GM21367 (cell line): ENCODE measurements around the gene LUZP2.

Experiments
- ATAC-seq: cut with Tn5 transposase; IDR thresholded peaks from one replicate; pipeline ENCODE4 v1.9.1; 2021; ENCODE audit not compliant: unreplicated experiment

The LUZP2 gene

DNA sequence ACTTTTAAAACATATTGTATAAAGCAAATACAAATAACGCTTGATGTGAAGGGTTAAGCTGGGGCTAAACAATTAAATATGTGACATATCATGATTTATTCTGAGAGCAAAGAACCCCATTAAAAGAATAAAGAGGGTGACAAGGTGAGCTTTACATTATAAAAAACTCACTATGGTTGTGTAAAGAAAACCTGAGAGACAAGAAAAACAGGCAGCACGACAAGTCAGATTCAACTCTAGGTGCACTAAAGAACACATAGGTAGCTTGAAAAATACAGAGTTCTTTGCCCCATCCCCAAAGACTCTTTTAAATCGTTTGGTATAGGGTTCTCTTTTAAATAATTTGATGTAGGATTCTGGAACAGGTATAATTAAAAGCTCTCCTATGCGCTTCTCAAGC lies 63.5 kb downstream of the LUZP2 start:
- no peak for ATAC-seq

DNA sequence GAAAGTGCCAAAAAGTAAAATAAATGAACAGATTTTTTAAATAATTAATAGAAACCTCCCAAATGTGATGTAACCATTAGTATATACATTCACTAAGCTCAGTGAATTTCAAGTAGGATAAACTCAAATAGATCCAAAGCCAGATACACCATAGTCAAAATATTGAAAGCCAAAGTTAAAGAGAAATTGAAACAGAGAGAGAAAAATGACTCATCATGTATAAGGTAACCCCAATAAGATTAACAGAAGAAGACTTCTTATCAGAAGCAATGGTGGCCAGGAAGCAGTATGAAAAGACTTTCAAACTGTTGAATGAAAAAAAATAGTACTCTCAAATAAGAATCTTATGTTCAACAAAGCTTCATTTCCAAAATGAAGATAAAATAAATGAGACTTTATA lies 70.5 kb downstream of the LUZP2 start:
- no peak for ATAC-seq

DNA sequence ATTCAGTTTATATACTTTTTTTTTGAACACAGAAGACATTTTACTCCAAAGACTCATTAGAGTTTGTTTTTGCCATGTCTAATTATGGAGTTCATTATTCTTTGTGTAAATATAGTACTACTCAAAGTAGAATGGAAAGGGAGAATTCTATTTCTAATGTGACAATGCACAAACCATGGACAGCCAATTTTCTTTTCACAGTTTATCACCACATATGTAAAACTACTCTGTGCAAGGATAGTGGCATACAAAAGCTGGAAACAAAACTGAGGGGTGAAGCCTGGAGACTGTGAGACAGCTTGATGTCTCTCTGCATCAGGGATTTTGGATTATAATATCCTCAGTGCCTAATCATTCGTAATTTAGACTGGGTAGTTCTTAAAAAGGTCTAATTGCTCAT lies 75.5 kb downstream of the LUZP2 start:
- ATAC-seq: no peak

DNA sequence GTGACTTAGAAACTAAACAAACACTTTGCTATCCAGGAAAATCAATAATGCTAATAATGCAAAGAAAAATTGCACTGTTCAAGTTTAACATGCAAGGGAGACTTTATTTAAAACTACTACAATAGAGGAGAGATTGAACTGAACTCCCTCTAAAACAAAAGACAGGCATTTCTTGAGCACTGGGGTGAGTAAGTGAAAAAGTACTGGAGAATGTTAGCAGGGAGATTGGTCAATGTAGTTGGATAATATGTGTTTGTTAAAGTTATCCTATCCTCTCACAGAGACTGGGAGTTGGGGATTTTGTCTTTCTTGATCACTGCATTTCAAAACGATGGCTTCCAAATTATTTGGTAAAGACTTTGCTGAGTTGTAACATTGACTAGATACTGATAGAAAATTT lies 77.6 kb downstream of the LUZP2 start:
- no peak for ATAC-seq

DNA sequence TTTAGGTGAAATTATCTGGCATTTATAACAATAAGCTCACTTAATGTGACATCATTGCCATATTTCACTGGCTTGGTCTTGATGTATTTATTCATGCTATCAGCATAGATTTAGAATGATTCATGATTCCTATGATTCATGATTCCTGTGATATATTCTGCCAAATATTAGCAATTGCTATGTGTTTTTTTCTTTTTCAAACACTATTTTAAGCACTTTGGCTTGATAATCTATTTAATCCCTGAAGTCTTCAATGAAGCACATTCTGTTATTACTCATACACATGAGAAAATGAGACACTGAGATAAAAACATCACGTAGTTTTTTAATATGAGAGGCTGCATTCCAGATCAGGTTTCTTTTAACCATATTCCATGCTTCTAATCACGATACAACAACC lies 78.5 kb downstream of the LUZP2 start:
- ATAC-seq: no peak

DNA sequence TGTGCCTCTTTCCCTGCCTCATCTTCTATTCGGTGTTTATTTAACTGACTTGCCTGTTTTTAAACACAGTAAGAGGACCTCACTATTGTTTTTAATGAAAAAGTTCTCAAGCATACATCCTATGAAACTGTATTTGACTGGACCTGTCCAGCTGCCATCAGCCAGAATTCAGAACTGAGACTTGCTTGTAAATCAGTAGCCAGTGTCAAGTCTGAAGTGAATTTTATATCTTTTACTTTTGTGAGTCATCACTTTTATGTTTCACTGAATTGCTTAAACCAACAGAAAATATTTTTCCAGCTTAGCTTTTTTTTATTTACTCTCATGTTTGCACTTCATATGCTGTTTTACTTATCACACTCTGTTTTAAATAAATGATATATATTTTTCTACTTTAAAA lies 88.3 kb downstream of the LUZP2 start:
- ATAC-seq: no peak

DNA sequence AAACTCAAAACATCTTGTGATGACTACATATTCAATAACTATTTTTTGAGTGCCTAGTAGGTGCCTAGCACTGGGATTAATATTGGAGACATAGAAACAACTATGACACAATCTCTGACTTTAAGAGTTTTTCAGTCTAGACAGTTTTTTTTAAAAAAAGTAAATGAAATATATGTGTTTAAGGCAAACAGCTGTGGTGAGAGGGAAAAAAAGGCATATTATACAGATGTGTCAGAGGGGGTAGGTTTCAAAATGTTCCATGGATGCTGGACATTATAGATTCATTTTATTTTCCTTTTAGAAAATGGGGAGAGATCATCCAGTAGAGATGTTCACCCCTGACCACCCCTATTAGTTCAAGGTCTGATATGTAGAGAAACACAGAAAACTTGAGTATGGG lies 90.8 kb downstream of the LUZP2 start:
- no peak for ATAC-seq

DNA sequence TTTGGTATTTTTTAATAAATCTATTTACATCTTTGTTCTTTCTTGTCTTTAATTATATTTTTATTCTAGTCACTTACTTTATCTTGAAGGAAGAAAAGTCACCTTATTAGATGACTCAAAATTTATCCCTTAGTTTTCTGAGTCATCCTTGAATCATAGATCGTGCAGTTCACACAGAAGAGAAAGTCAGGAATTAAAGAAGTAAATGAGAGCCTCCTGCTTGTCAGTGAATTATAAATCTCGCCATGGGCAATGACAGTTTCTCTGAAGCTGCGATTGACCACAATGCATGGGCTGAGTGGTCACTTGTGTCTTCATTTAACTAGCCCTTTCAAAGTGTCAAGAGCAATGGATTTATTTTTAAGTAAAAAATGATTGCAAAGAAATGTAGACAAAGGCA lies 91.2 kb downstream of the LUZP2 start:
- no peak for ATAC-seq

DNA sequence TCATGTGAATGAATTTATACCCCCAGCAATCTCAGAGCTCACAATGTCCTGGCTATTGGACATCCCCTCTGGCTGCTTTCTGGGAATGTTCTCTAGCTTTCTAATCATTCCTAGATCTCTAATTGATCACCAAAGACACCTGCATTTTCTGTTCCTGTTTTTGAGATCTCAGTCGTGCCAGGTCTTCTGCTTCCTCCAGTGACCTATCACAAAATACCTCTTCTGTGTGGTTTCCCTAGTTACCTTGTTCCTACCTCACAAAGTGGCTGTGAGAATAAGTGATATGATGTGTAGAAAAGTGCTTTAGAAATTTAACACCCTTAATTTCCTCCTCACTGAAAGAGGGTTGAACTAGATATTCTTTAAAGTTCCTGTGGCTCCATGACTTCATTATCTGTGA lies 92.2 kb downstream of the LUZP2 start:
- no peak for ATAC-seq

DNA sequence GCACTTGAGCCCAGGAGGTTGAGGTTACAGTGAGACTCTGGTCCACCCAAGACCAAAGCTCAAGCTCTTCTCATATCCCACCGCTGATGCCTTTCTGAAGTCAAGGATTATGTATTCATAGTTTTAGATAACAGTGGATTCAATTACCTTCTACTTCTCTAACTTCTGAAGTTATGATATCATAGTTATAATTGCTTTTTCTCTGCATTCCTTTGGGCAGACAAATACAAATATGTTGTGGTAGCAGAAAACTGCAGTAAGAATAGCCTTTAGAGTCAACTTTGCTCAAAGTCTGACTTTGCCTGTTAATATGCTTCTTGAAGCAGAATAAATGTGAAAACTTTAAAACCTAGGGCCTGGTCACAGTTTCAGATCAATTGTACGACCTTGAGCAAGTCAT lies 94.4 kb downstream of the LUZP2 start:
- no peak for ATAC-seq

DNA sequence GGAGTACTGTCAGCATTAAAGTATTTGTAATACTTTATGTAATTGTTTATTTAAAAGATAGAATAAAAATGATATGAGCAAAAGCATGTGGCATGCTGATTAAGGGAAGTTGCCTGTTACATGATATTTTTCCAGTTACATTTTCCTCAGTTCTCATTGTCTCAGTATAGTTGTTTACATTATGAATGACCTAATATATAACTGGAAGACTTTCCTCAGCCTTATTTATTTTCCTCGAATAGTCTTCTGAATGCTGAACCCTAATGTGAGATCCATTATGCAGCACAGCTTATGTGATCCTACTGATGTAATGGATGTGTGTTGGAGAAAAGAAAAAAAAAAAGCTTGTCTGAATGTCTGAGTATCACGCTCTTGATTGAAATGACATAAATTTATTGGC lies 95.5 kb downstream of the LUZP2 start:
- ATAC-seq: no peak

DNA sequence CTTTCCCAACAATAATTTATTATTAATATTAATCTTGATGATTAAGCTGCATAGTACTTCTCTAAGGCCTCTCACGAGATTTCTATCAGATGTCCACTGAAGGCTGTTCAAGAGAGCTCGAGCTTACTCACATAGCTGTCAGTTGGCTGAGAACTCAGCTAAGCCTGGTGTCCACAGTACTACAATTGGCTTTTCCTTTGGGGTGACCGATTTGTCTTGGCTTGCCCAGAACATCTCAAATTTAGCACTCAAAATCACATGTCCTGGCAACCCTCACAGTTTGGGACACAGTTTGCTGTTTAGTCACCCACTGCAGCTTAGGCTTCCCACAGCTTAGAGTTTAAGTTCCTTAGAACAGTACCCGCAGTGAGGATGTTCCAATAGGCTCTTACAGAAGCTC lies 96.5 kb downstream of the LUZP2 start:
- ATAC-seq: no peak

DNA sequence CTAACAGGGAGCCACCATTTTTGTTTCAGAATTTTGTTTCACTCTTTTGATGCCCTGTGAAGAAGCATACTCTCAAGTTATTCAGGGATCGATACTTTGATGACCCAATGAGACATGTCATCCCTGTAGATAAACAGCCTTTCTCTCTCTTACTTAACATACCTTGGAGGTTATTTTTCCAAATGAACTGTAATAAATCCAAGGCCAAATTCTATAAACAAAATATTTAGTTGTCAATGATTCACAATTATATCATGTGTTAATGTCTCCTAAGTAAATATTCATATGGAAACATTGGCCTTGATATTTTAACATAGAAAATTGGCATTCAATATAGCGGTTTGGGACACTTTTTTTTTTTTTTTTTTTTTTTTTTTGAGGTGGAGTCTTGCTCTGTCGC lies 97.5 kb downstream of the LUZP2 start:
- ATAC-seq: no peak

DNA sequence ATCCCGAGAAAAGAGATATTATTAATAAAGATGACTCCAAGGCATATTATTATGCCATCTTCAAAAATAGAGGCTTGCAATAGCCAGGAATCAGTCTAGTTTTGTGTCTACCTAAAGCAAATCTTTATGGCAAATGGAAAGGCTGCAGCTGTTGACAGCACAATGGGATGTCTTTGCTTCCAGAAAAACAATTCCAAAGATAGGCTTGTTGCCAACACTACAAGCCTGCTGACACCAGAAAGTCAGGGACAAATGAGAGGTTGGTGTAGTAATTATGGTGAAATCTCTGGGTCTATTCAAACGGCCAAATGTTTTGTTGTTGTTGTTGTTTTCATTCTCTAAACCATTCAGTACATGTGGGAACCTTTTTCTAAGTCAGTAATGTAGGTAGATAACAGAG lies 101.8 kb downstream of the LUZP2 start:
- ATAC-seq: no peak

DNA sequence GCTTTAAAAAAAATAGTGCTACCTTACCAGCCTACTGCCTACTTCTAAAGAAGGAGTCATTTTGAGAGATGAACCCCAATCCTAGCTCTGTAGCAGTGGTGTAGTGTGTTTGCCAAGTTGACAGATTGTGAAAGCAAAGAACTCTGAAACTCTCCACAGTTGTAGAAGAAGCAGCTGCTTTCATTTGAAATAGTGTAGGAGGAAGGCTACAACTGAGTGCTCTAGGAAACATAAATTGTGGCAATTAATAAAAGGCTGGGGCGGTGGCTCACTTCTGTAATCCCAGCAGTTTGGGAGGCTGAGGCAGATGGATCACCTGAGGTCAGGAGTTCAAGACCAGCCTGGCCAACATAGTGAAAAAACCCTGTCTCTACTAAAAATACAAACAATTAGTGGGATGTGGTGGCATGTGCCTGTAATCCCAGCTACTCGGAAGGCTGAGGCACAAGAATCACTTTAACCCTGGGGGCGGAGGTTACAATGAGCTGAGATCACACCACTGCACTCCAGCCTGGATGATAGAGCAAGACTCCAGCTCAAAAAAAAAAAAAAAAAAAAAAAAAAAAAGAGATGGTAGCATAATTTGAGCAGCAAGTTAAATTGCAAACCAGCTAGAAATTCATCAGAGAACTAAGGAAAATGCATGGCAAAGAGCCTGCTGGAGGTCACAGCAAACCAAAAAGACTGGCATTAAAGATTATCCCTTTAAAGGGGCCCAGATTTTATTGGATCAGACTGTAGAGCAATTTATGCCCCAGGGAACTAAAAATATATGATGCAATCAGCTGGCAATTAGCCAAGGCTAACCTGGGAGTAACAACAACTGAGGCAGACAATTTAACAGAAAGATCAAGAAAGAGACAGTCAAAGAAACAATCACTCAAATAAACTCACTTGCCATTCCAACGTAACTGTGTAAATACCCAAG lies 112.6 kb downstream of the LUZP2 start:
- ATAC-seq: no peak

DNA sequence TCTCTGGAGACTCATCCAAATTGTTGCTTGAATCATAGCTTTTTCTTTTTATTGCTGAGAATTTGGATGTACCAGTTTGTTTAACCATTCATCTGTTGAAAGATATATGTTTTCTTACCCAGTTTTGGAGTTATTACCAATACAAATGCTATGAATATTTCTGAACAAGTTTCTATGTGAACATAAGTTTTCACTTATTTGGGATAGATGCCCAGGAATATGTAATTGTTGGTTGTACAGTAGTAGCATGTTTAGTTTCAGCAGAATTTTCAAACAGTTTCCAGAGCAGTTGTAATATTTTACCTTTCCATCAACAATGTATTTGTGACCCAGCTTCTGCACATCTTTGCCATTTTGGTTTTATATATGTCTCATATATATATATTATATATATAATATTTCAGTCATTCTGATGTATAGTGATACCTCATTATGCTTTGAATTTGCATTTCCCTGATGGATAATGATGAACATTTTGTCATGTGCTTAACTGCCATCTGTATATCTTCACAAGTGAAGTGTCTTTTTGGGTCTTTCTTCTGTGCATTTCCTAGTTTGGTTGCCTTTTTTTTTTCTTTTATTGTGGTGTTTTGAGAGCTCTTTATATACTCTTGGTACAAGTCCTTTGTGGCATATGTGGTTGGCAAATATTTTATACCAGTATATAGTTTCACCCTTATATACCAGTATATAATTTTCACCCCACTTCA lies 118.8 kb downstream of the LUZP2 start:
- ATAC-seq: no peak

DNA sequence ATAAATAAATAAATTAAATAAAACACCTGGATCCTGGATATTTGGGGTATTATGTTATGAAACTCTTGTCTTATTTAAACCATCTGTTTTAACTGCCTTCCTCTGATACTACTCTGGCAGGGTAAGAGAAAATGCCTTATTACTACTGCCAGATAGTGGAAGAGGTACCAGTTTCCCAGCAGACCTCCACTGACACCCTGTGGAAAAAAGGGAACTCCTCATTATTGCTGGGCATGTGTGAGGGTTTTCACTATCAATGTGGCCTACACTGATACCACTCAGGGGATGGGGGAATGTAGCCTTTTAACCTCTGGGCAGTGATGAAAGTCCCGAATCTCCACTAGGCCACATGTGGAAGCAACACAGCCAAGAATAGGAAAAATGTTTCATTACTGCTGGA lies 121.0 kb downstream of the LUZP2 start:
- ATAC-seq: no peak

DNA sequence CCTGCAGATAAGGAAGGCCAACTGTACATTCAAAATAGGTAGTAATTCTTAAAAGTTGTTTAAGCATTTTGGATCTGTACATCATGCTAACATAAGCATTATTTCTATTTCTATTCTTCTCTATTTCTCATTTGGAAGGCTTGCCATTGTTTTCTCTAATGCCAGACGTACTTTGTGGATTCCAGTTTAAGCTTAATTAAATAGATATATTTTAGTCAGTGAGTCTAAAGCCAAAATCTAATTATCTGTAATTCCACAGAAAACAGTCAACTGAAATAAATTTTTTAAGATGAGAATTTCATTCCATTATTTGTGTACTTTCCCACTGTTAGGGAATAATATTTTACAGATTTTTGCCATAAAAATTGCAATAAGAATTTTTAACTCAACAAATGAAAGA lies 123.0 kb downstream of the LUZP2 start:
- ATAC-seq: no peak

DNA sequence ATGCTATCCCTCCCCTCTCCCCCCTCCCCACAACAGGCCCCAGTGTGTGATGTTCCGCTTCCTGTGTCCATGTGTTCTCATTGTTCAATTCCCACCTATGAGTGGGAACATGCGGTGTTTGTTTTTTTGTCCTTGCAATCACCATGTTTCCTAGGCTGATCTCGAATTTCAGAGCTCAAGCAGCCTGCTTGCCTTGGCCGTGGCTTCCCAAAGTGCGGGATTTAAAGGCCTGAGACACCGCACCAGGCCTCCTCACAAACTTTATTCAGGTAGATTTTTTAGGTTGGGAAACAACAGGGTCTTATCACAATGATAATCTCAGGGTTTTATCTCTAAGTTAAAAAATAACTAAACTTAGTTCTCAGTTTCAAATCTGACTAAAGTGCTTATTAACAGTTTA lies 125.4 kb downstream of the LUZP2 start:
- ATAC-seq: no peak

DNA sequence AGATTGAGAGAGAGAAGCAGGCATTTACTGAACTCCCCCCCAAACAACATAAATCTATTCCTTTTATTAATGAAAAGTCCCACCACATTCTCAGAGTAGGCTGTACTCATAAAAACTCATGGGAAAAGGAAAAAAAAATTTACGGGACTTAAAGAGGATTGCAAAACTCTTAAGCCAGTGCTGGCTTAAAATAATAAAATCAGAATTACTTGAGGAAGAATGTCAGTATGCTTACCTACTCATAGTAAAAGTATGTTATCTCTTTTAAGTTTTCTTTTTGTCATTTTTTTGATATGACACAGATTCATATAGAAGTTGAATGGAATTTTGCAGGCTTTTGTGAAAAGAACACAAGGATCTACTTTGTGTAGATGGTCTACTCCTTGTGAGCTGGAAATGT lies 126.3 kb downstream of the LUZP2 start:
- no peak for ATAC-seq

DNA sequence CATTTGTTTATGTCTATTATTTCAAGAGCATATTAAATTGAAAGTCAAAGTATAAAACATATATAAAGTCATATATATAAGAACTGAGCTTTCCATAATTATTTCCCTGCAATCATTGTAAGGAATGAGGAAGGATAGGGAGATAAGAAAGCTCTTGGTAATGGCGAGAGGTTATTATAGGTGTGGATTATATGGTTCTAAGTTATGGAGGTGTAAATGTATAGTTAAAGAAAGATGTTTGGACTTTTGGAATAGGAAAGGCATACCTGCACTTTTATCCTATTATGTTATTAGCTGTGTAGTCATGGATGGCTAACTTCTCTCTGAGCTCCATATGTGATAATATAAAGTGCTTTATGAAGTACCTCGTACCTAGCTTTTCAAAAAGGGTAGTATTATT lies 127.6 kb downstream of the LUZP2 start:
- no peak for ATAC-seq

DNA sequence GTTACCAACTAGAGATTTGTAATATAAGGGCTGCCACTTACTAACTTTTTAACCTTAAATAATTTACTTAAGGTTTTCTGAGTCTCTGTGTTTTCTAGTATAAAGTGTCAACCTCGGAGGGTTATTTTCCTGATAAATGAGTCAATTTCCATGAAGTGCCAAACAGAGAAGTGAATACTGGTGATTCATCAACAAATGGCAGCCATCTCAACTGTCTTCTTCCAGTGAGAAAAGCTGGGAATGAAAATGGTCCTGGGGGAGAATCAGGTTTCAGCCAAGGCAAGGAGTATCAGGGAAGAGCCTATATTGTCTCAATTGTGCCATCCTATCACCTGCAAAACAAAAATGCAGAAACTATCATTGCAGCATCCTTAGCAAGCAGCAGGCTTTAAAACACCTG lies 129.1 kb downstream of the LUZP2 start:
- ATAC-seq: no peak
